Regular cardiac myocyte (primary cell): ENCODE data around the gene SLC25A44. TPM values are rescaled to one million over a fixed set of nuclear protein-coding genes. Genes with fewer than 3 reads are reported as not detected.

ENCODE experiments used
- total RNA-seq: library from RNA; depleted of rRNA; stranded (reverse); fragments of >200 nt; gene quantifications from 2 replicates; pipeline ENCODE4 v1.2.3, GENCODE V29; 2014

Gene SLC25A44, protein sequence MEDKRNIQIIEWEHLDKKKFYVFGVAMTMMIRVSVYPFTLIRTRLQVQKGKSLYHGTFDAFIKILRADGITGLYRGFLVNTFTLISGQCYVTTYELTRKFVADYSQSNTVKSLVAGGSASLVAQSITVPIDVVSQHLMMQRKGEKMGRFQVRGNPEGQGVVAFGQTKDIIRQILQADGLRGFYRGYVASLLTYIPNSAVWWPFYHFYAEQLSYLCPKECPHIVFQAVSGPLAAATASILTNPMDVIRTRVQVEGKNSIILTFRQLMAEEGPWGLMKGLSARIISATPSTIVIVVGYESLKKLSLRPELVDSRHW
- 4.8 and 10.5 TPM in 2 replicates for total RNA-seq

DNA sequence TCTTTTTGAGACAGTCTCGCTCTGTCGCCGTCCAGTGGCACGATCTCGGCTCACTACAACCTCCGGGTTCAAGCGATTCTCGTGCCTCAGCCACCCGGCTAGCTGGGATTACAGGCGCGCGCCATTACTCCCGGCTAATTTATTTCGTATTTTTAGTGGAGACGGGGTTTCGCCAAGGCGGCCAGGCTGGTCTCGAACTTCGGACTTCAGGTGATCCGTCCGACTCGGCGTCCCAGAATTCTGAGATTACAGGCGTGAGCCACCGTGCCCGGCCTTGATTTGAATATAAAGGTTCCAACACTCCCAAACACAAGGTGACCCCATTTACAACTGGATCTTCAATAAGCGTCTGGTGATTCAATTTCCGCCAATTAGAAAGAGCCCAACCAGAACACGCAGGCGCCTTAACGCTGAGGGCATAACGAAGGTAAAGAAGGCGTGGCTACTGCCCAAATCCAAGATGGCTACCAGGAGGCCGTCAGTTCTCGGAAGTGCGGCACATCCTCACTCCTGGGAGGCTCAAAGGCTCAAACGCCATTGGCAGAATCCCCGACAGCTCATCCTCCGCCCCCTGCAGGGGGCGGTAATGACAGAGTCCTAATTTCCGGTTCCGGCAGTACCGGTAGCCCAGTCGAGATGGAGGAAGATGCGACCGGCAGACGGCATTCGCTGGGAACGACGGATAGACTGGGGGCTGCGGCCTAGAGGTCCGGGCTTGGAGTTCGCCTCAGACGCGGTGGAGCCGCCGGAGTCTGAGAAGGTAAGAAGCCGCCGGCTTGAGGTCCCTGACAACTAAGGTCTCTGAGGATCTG, at the start of gene SLC25A44:
TSS of gene SLC25A44 (plus strand) at position 617 of the 812 bp plus-strand sequence. CDS start 5,744 bp downstream, outside the sequence.

DNA sequence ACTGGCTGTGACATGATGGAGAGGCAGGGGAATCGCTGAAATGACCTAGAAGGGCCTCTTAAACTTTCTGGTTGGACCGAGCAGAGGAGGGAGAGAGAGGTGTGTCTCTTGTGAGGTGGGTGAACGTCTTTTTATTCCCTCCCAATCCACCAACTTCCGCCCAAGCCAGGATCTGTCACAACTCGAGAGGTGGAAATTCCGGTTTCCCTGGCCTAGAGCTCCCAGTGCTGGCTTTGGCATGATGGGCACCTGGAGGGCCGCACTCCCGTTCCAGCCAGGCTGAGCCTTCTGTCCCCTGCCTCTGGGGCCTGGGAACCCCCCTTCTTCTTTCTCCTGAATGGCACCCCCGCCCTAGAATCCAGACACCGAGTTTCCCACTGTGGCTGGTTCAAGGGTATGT, 40.5 kb upstream of the SLC25A44 start, which contains the start of gene SEMA4A:
TSS of gene SEMA4A (plus strand) at position 224 of the 400 bp plus-strand sequence. CDS start 994 bp downstream, outside the sequence.

DNA sequence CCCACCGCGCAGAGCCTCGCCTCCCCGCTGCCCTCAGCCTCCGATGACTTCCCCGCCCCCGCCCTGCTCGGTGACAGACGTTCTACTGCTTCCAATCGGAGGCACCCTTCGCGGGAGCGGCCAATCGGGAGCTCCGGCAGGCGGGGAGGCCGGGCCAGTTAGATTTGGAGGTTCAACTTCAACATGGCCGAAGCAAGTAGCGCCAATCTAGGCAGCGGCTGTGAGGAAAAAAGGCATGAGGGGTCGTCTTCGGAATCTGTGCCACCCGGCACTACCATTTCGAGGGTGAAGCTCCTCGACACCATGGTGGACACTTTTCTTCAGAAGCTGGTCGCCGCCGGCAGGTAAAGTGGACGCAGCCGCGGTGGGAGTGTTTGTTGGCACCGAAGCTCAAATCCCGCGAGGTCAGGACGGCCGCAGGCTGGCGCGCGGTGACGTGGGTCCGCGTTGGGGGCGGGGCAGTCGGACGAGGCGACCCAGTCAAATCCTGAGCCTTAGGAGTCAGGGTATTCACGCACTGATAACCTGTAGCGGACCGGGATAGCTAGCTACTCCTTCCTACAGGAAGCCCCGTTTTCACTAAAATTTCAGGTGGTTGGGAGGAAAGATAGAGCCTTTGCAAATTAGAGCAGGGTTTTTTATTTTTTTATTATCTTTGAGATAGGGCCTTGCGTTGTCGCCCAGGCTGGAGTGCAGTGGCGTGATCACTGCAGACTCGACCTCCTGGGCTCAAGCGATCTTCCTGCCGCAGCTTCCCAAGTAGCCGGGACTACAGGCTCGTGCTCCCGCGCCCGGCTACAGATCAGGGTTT, 19.1 kb downstream of the SLC25A44 start, which contains the start of gene PMF1:
TSS of gene PMF1 (plus strand) at position 175 of the 811 bp plus-strand sequence. CDS start at position 184, 9 bp downstream.

DNA sequence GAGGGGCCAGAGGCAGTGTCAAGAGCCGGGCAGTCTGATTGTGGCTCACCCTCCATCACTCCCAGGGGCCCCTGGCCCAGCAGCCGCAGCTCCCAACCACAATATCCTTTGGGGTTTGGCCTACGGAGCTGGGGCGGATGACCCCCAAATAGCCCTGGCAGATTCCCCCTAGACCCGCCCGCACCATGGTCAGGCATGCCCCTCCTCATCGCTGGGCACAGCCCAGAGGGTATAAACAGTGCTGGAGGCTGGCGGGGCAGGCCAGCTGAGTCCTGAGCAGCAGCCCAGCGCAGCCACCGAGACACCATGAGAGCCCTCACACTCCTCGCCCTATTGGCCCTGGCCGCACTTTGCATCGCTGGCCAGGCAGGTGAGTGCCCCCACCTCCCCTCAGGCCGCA, 48.0 kb downstream of the SLC25A44 start, which contains the start of gene BGLAP:
TSS of gene BGLAP (plus strand) at position 259 of the 400 bp plus-strand sequence. CDS start at position 307, 48 bp downstream.

DNA sequence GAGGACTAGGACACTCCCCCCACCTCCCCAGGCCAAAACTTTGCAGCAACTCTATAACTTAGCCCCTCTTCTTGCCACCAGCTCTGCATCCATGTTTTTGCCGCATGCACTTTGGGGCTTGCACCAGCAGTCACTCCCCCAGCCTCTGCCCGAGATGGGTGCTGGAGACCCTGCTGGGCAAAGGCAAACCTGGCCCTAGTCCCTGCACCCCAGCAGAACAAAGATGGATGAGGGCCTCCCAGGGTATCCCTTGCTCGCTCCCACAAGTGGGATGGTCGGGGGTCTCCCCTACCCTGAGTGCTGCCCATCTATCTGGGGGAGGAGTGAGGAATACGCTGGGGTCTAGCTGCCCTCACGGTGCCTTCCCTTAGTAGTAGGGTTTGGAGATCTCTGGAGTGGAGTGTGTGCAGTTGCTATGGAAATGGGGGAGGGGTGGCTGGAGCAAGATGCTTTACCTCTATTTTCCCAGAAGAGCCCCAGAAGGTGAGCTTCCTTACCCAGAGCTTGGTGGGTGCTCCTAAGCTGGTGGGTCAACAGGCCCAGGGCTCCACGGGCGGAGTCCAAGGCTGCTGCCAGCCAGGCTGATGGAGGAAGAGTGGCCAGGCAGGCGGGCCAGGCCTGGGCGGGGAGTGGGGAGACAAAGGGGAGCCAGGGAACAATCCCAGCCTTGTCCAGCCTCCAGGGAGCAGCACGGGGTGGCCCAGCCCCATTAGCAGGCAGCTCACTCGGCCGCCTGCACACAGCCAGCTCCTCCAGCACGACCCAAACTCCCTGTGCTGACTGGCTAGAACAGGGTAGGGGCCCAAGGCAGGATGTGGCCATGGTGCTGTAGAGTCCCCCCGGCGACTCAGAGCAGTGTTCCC, 53.8 kb downstream of the SLC25A44 start, which contains the start of gene PAQR6:
TSS of gene PAQR6 (minus strand) at position 597 of the 863 bp plus-strand sequence. CDS start 1,325 bp downstream, outside the sequence.

Other genes starting within 250 kb of the SLC25A44 start
- gene ARHGEF2, start 215.6 kb upstream of the SLC25A44 start, total RNA-seq, result 111 and 135 TPM in 2 replicates
- gene SSR2, start 173.2 kb upstream of the SLC25A44 start, total RNA-seq, result 775 and 892 TPM in 2 replicates
- gene UBQLN4, start 140.3 kb upstream of the SLC25A44 start, total RNA-seq, result 11.0 and 13.0 TPM in 2 replicates
- gene LAMTOR2, start 139.3 kb upstream of the SLC25A44 start, total RNA-seq, result 55.5 and 78.2 TPM in 2 replicates
- not detected in 2 replicates for gene RAB25, start 132.9 kb upstream of the SLC25A44 start, total RNA-seq
- 1.1 and 1.2 TPM in 2 replicates for gene MEX3A, start 111.6 kb upstream of the SLC25A44 start, total RNA-seq
- 515 and 1,414 TPM in 2 replicates for gene LMNA, start 79.4 kb upstream of the SLC25A44 start, total RNA-seq
- 0.19 and 1.7 TPM in 2 replicates for gene SEMA4A, start 40.5 kb upstream of the SLC25A44 start, total RNA-seq
- gene PMF1, start 18.9 kb downstream of the SLC25A44 start, total RNA-seq, result 17.8 and 35.7 TPM in 2 replicates
- gene BGLAP, start 48.1 kb downstream of the SLC25A44 start, total RNA-seq, result under 0.01 and 0.85 TPM in 2 replicates
- 0.19 and 0.28 TPM in 2 replicates for gene PAQR6, start 54.0 kb downstream of the SLC25A44 start, total RNA-seq
- gene SMG5, start 88.7 kb downstream of the SLC25A44 start, total RNA-seq, result 47.6 and 48.1 TPM in 2 replicates
- gene TMEM79, start 90.2 kb downstream of the SLC25A44 start, total RNA-seq, result 1.3 and 1.4 TPM in 2 replicates
- gene GLMP, start 101.6 kb downstream of the SLC25A44 start, total RNA-seq, result 30.3 and 79.2 TPM in 2 replicates
- 0.96 TPM in 1 of 2 replicates, not detected in the other for gene VHLL, start 105.2 kb downstream of the SLC25A44 start, total RNA-seq
- 510 and 886 TPM in 2 replicates for gene CCT3, start 144.2 kb downstream of the SLC25A44 start, total RNA-seq
- 0.28 TPM in 1 of 2 replicates, not detected in the other for gene TSACC, start 144.4 kb downstream of the SLC25A44 start, total RNA-seq
- gene RHBG, start 175.1 kb downstream of the SLC25A44 start, total RNA-seq, result not detected in 2 replicates